Dermis blood vessel endothelial cell (primary cell): Measurements from ENCODE around the gene BCKDHA. TPM values are rescaled to one million over a fixed set of nuclear protein-coding genes. Genes with fewer than 3 reads are reported as not detected.
"Not testable (repeated sequence)": the region's sequence is repeated elsewhere in the genome, so short reads cannot be mapped to it uniquely, and the experiment has no call there.

Experiments used
- DNase-seq: peaks from one replicate; pipeline ENCODE4 v3.0.0; 2010
- total RNA-seq: library from RNA; depleted of rRNA; stranded (reverse); fragments of >200 nt; gene quantifications from 2 replicates; pipeline ENCODE4 v1.2.3, GENCODE V29; 2014

The BCKDHA gene
- total RNA-seq, 1 donor from 2014 or later = 36.9 TPM

GRCh38 chr19:41408256-41408655 is 10.6 kb downstream of the BCKDHA start:
- DNase-seq = no peak

DNA sequence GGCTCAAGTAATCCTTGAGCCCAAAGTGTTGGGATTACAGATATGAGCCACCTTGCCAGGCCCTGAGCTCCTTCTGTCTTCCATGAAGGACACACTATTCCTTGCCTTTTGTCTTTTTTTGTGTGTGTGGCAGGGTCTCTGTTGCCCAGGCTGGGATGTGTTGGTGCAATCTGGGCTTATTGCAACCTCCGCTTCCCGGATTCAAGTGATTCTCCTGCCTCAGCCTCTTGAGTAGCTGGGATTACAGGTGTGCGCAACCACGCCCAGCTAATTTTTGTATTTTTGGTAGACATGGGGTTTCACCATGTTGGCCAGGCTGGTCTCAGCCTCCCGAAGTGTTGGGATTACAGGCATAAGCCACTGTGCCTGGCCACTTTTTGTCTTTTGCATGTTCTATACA is 11.2 kb downstream of the BCKDHA start:
- not testable (repeated sequence) for DNase-seq

DNA sequence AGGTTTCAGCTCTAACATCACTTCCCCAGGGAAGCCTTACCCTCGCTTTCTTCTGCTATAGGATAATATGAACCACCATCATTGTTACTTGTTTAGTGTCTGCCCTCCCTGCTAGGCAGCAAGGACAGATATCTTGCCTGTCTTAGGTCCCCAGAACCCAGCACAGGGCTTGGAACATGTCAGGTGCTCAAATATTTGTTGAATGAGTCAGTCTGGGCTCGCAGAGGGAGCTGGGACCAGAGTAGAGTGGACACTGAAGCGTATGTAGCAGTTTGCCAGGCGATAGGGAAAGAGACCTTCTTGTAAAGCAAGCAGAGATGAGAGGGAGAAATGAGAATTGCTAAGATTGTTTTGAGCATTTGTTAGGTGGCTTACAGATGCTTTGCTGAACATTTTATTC is 11.7 kb downstream of the BCKDHA start:
- peak; percentile 60 for DNase-seq

GRCh38 chr19:41410336-41411054 is 12.9 kb downstream of the BCKDHA start:
- no peak for DNase-seq

DNA sequence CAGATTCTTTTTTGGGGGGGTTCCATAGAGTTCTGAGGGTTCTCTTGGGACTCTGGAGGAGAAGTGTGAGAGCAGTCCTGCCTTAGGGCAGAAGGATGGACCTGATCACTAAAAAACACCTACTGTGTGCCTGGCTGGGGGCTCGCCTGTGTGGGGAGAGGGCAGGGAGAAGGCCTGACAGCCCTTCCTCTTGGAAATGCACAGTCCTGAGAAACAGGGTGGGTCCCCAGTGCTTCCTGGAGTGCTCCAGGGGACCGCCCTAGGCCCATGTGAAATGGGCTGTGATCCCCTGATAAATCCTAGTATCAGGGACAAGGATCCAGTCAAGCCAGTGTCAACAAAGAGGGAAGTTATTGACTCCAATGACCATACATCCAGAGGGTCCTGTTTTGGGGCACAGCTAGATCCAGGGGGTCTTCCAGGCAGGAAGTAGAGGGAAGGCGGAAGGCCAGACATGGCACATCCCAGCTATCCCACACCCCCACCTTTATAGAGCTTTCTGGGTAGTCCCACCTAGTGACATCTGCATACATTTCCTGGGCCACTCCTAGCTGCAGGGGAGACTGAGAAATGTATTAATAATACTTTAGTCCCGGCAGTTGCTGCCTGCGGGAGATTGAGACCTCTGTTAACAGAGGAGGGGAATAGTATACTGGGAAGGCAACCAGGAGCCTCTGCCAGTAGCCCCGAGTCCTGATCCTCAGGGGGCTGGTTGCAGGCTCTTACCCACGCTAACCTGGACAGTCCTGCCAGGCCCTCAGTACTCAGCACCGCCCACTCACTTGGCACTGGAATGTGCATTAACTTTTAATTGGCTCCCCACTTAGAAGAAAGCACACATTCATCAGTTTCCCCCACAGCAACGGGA is 13.7 kb downstream of the BCKDHA start:
- no peak for DNase-seq

- DNase-seq = no peak
These were observed 14.3 kb downstream of the BCKDHA start for GRCh38 chr19:41411968-41412265.

DNA sequence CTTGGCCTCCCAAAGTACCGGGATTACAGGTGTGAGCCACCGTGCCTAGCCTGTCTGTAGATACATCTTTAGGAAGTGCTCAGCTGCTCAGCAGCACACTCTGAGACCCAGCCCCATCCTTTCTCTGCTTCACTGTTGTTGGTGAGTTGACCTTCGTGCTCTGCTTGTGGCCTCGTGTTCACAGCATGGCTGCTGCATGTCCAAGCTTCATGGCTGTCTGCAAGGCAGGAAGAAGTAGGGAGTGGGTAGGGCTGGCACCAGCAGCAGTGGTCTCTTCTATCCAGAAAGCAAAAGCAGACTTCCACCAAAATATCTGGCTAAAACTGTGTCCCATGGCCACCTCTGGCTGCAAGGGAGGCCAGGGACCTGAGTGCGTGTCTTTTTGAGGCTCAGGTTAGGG is 15.3 kb downstream of the BCKDHA start:
- DNase-seq = no peak

DNA sequence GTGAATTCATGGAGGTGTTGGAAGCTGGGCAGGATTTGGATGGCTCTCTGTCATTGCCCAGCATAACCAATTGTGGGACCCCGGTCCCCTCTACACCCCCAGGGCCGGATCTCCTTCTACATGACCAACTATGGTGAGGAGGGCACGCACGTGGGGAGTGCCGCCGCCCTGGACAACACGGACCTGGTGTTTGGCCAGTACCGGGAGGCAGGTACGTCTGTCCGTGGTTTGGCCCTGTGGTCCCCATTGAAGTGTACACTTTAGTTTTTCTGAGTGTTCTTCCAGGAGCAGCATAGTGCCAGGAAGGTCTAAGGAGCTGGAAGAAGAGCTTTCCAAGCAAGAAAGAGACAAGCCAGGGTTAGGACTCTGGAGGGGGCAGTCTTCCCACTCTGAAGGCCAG is 16.3 kb downstream of the BCKDHA start:
- DNase-seq = no peak

GRCh38 chr19:41414461-41414860 is 16.8 kb downstream of the BCKDHA start:
- DNase-seq = no peak

DNA sequence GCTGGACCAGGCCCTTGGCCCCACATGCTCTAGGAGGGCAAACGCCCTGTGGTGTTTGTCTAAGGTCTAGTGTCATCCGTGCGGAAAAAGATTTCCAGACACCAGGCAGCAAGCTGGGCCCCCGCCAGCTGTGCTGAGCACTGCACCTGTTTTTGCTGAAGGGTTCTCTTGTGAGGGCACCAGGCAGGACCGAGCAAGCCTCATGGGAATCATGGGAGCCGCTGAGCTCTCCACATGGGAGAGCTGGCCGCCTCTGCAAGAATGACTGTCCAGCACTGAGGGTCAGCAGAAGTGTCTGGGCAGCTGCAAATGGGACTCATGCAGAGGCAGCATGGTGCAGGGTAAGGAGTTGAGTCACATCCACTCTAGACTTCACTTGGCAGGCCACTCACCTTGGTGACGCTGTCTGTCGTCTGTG is 17.5 kb downstream of the BCKDHA start:
- no peak for DNase-seq

DNA sequence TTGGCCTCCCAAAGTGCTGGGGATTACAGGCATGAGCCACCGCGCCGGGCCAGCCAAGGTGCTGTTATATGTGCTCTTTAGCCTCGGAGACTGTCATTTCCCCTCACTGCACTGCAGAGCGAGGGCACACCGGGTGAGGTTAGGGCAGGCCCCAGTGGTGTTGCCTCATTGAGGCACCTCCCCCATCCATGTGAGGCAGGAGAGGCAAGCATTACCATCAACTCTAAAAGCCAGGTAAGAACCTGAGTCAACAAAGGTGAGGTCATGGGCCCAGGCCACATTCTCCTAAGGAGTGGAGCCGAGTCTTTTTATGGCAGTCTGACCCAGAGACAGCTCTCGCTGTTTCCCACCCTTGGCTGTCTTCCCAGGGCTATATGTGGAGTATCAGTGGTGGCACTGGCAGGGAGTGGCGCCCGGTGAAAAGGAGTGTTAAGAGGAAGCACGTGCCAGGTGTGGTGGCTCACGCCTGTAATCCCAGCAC is 18.6 kb downstream of the BCKDHA start:
- no peak for DNase-seq

DNA sequence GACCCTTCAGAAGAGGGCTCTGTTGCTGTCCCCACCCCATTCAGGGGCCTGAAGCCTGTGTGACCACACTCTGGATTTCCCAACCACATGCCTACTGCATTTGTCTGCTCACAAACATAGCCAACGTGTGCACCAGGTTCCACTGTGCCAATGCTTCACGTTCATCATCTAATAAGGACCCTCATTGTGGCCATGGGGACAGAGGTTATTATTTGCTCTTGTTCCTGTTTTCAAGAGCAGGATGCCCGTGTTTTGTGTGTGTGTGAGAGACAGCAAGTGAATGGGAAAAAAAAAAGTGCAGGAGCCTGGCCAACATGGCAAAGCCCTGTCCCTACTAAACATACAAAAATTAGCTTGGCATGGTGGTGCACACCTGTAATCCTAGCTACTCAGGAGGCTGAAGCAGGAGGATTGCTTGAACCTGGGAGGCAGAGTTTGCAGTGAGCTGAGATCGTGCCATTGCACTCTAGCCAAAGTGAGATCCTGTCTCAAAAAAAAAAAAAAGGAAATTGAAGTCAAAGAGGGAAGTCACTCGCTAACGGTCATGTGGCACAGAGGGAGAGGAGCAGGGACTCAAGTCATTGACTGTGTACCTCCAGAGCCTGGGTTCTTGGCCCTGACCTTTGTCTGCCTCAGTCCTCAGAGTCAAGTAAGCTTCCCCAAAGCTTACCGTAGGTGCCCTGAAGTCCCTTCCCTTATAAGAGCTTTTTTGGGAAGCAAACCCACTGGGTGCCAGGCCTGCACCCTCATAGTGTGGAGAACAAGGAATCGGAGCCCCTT is 22.7 kb downstream of the BCKDHA start:
- no peak for DNase-seq

DNA sequence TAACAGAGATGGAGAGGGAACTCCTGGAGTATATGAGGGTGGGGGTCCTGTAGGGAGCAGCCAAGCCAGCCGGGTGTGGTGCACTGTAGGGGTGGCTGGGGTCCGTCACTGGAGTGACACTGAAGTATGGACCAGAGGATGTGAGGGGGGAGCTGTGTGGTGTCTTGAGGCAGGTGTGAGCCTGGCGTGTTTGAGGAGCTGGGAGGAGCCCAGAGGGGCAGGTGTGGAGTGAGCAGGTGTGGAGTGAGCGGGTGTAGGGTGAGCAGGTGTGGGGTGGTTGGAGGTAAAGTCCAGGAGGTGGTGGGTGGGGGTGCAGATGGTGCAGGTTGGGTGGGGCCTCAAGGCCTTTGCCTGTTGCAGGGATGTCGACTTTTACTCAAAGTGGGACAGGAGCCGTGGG is 23.7 kb downstream of the BCKDHA start:
- DNase-seq = no peak

DNA sequence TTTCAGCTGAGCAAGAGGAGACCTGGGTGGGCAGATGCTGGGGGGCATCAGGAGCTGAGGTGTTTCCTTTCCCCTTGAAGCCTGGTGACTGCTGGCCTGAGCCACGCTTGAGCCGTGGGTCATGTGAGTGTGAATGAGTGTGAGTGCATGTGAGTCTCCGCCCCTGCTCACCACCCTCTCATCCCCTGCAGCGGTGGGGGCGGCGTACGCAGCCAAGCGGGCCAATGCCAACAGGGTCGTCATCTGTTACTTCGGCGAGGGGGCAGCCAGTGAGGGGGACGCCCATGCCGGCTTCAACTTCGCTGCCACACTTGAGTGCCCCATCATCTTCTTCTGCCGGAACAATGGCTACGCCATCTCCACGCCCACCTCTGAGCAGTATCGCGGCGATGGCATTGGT is 24.4 kb downstream of the BCKDHA start:
- no peak for DNase-seq

- no peak for DNase-seq
These were observed 24.8 kb downstream of the BCKDHA start for GRCh38 chr19:41422456-41422855.

GRCh38 chr19:41422955-41423354 is 25.3 kb downstream of the BCKDHA start:
- no peak for DNase-seq

DNA sequence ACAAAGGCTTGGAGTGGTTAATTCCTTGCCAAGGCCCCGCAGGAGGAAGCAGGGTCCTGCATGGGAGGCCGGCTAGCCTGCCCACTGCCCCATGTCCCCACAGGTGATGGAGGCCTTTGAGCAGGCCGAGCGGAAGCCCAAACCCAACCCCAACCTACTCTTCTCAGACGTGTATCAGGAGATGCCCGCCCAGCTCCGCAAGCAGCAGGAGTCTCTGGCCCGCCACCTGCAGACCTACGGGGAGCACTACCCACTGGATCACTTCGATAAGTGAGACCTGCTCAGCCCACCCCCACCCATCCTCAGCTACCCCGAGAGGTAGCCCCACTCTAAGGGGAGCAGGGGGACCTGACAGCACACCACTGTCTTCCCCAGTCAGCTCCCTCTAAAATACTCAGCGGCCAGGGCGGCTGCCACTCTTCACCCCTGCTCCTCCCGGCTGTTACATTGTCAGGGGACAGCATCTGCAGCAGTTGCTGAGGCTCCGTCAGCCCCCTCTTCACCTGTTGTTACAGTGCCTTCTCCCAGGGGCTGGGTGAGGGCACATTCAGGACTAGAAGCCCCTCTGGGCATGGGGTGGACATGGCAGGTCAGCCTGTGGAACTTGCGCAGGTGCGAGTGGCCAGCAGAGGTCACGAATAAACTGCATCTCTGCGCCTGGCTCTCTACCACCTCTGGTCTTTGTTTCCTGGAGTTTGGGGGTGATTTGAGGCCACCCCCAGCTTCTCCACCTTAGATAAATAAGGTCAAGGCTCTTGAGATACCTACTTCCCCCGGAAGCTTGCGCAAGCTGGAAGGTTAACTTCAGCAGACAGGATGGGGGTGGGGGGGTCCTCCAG is 26.9 kb downstream of the BCKDHA start:
- no peak for DNase-seq

DNA sequence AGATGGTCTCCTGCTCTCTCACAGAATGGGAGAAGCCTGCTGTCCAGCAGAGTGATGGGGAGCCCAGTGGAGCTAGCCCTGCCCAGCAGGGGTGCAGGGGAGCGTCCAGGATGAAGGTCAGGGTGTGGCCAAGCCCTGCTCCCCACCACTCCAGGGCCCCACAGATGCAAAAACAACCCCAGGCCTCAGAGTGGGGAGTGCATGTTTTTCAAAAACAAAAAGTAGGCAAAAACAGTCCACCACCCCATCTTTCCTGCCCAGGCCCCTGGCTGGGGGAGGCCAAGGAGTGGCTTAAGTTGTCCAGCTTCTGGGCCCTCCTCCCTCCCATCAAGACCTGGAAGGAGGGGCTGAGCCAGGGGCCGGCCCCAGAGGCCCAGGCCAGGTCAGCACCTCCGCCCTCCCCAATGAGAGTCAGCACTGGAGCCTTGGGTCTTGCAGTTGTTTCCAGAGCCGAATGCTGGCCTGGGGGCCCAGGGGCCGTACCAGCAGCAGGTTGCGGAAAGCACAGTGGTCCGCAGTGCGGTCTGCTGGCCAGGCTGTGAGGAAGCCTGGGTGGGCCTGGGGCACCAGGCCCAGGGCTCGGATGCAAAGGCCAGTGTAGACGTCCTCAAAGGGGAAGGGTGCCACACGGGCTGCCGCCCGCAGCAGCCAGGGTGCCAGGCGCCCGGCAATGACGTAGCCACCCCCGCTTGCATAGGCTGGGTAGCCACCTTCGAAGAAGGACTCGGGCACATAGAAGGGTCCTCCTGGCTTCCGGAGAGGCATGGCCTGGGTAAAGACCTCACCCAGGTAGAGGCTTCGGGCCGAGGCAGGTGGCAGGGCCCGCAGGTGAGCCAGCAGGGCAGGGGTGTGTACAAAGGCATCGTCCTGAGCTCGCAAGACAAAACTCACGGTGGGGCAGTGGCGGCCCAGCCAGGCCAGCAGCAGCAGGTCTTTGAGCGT is 27.8 kb downstream of the BCKDHA start:
- no peak for DNase-seq

GRCh38 chr19:41426116-41426841 is 28.7 kb downstream of the BCKDHA start:
- DNase-seq = no peak

DNA sequence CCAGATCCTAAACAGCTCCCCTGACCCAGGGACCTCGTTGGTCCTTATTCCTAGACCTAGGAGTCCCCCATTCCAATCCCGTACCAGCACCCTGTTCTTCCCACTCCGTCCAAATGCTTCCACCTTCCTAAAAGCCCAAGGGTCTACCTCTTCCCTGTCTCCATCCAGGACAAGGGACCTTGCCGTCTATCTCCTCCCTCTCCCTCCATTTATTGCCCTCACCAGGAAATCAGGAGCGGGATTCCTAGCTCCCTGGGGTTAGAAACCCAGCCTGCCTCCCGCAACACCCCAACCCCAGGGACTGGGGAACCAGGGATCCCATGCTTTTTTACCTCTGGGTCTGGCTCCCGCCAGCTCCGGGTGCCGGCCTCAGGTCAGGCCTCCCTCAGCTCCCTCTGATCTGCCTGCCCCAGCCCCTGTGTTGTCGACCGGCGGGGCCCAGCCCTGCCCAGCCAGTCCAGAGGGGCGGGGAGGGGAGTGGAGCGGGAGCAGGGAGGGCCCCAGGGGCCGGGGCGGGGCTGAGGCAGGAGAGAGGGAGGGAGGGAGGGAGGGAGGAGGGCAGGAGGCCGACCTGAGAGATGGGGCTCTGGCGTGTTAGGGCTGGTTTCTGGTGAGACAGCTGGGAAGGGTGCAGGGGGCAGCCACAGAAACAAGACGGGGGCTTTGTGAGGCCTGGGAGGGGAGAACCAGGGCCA is 29.5 kb downstream of the BCKDHA start, which contains the start of gene B3GNT8:
Gene B3GNT8, minus strand, starts transcription at position 423 of the 695 bp plus-strand sequence. CDS start 596 bp downstream, outside the sequence.
- peak; percentile 58 for DNase-seq
